Measurements from ENCODE around the gene MISP3.

Gene MISP3

GRCh38 chr19:14052470-14052869 lies 20.1 kb upstream of the MISP3 start:
- no peak for TF ChIP-seq CTCF (IDR thresholded peaks at IDR 0.05)

GRCh38 chr19:14053032-14053431 lies 19.6 kb upstream of the MISP3 start:
- no peak for TF ChIP-seq CTCF (IDR thresholded peaks at IDR 0.05)

- no peak for TF ChIP-seq CTCF (IDR thresholded peaks at IDR 0.05)
These were observed 19.1 kb upstream of the MISP3 start for GRCh38 chr19:14053500-14053899.

- TF ChIP-seq CTCF (IDR thresholded peaks at IDR 0.05), result no peak
These were observed 18.5 kb upstream of the MISP3 start for GRCh38 chr19:14054099-14054498.

- no peak for TF ChIP-seq CTCF (IDR thresholded peaks at IDR 0.05)
These were observed 17.9 kb upstream of the MISP3 start for GRCh38 chr19:14054721-14055120.

GRCh38 chr19:14055396-14055795 lies 17.2 kb upstream of the MISP3 start:
- TF ChIP-seq CTCF (IDR thresholded peaks at IDR 0.05), result no peak

GRCh38 chr19:14056069-14056666 lies 16.4 kb upstream of the MISP3 start:
- no peak for TF ChIP-seq CTCF (IDR thresholded peaks at IDR 0.05)

Measured in LNCAP (cell line).